Activated CD8-positive, alpha-beta T cell treated with anti-CD3 and anti-CD28 coated beads, Interleukin-2, amount 10 ng/mL, durations not matched to agents 7 days and 5 days (primary cell): ENCODE data around the gene HDDC2. TPM values are rescaled to one million over a fixed set of nuclear protein-coding genes. Genes with fewer than 3 reads are reported as not detected.

ENCODE experiments used
- ATAC-seq: fragments of 150-1000 bp; cut with Tn5 transposase; one replicate; pipeline ENCODE4 v1.10.0; 2021; ENCODE audit warnings: moderate library complexity
- CTCF ChIA-PET: fragments of 350-600 bp; sonication (Branson Sonifier 250); formaldehyde crosslinking; loops from one replicate; lab custom pipeline; 2021; ENCODE audit warnings: antibody characterized with exemption; lab: Charles Lee
- POLR2A ChIA-PET: fragments of 350-600 bp; sonication (Branson Sonifier 250); formaldehyde crosslinking; loops from one replicate; lab custom pipeline; 2021; ENCODE audit warnings: antibody characterized with exemption; lab: Charles Lee
- DNase-seq: peaks from one replicate; pipeline ENCODE4 v3.0.0-alpha.2; 2020
- H3K27ac Mint-ChIP-seq: one replicate; pipeline ENCODE4 v1.8.0; 2021; ENCODE audit warnings: mild to moderate bottlenecking, mixed read lengths
- H3K27me3 Mint-ChIP-seq: one replicate; pipeline ENCODE4 v1.8.0; 2021; ENCODE audit warnings: low read depth, mixed read lengths
- H3K36me3 Mint-ChIP-seq: one replicate; pipeline ENCODE4 v1.8.0; 2021; ENCODE audit warnings: low read depth, mixed read lengths
- H3K4me1 Mint-ChIP-seq: one replicate; pipeline ENCODE4 v1.8.0; 2021; ENCODE audit warnings: low read depth, mixed read lengths
- H3K4me3 Mint-ChIP-seq: one replicate; pipeline ENCODE4 v1.8.0; 2021; ENCODE audit warnings: mild to moderate bottlenecking, mixed read lengths
- H3K9me3 Mint-ChIP-seq: one replicate; pipeline ENCODE4 v1.8.0; 2022; ENCODE audit warnings: mixed read lengths; ENCODE audit not compliant: insufficient read depth
- total RNA-seq, 2 experiments: library from RNA; stranded (reverse); gene quantifications; one replicate each; pipeline ENCODE4 v1.2.3, GENCODE V29; 2021

HDDC2 gene
- total RNA-seq, 2 experiments from 2014 or later = 61.7 to 69.8 TPM

DNA sequence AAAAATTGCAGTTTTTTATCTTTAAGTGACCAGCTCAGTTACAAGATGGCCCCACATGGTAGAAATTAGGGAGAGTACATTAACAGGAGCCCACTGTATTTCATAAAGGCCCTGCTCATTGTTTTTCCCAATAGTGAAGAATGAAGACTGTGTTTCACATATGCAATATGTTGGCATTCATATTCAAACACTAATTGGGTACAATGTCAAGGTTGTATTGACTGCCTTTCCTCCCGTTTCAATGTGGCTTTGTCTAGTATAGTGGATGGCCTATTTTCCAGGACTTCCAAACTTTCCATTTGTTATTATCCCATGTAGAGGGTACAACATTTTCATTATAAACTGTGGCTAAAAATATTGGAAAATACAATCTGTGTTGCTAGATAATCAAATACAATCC lies 51.3 kb downstream of the HDDC2 start:
- POLR2A ChIA-PET = no interaction called here
- no peak for ATAC-seq
- H3K4me3 Mint-ChIP-seq = no peak overlapping the region
- H3K9me3 Mint-ChIP-seq = no peaks in the 10 kb centered on the region
- H3K27me3 Mint-ChIP-seq = peaks cover 8% of the 10 kb centered on the region
- CTCF ChIA-PET = no interaction called here
- H3K4me1 Mint-ChIP-seq = no peaks in the 10 kb centered on the region
- H3K27ac Mint-ChIP-seq = no peak overlapping the region
- no peak for DNase-seq
- no peaks in the 10 kb centered on the region for H3K36me3 Mint-ChIP-seq

DNA sequence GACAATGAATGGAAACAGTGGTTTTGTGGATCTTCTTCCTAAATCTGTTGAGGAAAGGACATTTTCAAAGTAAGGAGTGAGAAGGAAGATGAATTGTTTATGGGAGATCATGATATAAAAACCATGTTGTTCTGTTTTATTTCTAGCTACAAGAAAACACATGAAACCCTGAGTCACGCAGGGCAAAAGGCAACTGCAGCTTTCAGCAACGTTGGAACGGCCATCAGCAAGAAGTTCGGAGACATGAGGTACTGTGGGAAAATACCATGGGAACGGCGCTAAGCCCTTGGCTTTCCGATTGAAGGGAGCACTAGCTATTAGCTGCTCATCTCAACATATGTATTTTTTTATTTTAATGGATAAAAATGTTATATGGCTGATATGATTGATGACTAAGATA lies 53.6 kb downstream of the HDDC2 start:
- ChIA-PET POLR2A (interaction anchor here (0.6 kb wide), 1 partner anchor 53 kb away, joined by 3 read pairs; no protein-coding TSS in a partner anchor), CTCF (interaction anchor here (0.7 kb wide), 1 partner anchor 14 kb away, joined by 3 read pairs; no protein-coding TSS in a partner anchor)
- Mint-ChIP-seq H3K4me3 (no peak overlapping the region), H3K36me3 (no peaks in the 10 kb centered on the region), H3K4me1 (no peaks in the 10 kb centered on the region), H3K27ac (no peak overlapping the region), H3K27me3 (peaks cover 5% of the 10 kb centered on the region), H3K9me3 (peaks cover 2% of the 10 kb centered on the region)
- ATAC-seq (no peak), DNase-seq (no peak)

DNA sequence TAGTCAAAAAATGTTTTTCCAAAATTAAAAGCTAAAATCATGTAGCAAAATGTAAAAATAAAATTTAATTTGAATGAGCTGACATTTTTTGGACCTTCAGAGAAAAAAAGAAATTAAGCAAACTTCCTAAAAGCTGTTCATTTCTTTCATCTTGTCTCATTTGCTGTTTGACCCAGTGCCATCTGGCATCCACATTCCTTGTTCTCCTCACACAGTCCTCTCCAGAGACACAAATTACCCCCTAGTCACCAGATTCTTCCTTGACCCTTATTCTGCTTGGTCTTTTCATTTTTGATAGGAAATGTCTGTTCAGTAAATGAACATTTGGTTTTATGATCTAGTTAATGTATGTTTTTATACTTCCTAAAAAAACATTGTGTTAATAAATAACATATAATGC lies 55.2 kb downstream of the HDDC2 start:
- DNase-seq = no peak
- Mint-ChIP-seq H3K9me3 (peaks cover 3% of the 10 kb centered on the region), H3K4me3 (no peak overlapping the region), H3K4me1 (no peaks in the 10 kb centered on the region), H3K27me3 (peaks cover 12% of the 10 kb centered on the region), H3K36me3 (no peaks in the 10 kb centered on the region), H3K27ac (no peak overlapping the region)
- ChIA-PET CTCF (no interaction called here), POLR2A (interaction anchor here (1.4 kb wide), 1 partner anchor 22 kb away, joined by 3 read pairs; no protein-coding TSS in a partner anchor)
- ATAC-seq = no peak

DNA sequence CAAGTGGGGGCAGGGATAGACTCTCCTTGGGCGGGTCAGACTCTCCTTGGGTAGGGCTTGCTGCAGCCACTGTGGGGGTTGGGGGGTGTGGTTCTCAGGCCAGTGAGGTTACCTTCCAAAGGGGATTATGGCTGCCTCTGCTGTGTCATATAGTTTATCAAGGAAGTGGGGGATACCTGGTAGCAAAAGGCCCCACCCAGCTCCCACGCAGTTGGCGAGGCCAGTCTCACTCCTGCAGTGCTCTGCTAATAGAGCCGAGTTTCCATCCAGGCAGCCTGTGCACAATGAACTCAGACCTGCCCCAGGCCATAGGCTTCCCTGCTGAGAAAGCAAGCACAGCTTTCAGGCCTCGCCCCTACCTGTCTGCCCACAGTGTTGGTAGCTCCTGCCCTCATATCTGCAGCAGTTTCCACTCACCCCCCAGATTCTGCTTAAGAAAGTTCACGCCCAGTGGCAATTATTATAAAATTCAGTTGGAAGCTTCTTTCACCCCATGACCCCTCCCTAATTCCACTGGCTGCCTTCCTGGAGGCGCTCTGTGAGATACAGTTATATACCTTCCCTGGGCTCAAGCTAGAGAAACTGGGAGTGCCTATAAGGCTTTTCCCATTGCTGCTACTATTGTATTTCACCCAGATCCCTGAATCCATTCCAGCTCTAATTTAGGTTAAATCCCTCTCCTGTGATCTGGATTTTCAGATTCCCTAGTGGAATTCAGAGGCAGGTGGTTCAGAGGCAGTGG lies 56.1 kb downstream of the HDDC2 start:
- Mint-ChIP-seq H3K36me3 (no peaks in the 10 kb centered on the region), H3K27me3 (peaks cover 12% of the 10 kb centered on the region), H3K4me1 (no peaks in the 10 kb centered on the region), H3K4me3 (no peak overlapping the region), H3K9me3 (peaks cover 5% of the 10 kb centered on the region), H3K27ac (no peak overlapping the region)
- no peak for DNase-seq
- no peak for ATAC-seq
- ChIA-PET CTCF (no interaction called here), POLR2A (interaction anchor here (1.4 kb wide), 1 partner anchor 22 kb away, joined by 3 read pairs; no protein-coding TSS in a partner anchor)

DNA sequence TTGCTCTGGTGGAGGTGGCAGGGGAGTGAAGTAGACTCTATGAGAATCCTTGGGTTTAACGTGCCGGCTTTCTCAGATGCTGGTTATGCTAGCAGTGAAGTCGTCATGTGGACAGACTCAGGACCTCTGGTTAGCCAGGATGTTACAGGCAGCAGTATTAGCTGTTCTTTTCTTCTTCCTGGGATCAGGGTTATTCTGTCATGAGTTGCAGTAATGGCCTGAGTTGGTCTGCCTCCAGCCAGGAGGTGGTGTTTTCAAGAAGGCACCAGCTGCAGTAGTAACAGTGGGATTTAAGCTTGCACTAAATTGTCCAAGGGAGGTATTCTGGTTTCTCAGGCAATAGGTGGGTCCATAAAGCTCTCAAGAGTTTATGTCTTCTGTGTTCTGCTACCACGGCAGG lies 56.7 kb downstream of the HDDC2 start:
- DNase-seq (no peak), ATAC-seq (no peak)
- H3K36me3 Mint-ChIP-seq = no peaks in the 10 kb centered on the region
- H3K4me1 Mint-ChIP-seq = no peaks in the 10 kb centered on the region
- H3K27ac Mint-ChIP-seq = no peak overlapping the region
- CTCF ChIA-PET = no interaction called here
- no peak overlapping the region for H3K4me3 Mint-ChIP-seq
- peaks cover 12% of the 10 kb centered on the region for H3K27me3 Mint-ChIP-seq
- POLR2A ChIA-PET = interaction anchor here (1.4 kb wide), 1 partner anchor 23 kb away, joined by 3 read pairs; no protein-coding TSS in a partner anchor
- H3K9me3 Mint-ChIP-seq = peaks cover 6% of the 10 kb centered on the region

DNA sequence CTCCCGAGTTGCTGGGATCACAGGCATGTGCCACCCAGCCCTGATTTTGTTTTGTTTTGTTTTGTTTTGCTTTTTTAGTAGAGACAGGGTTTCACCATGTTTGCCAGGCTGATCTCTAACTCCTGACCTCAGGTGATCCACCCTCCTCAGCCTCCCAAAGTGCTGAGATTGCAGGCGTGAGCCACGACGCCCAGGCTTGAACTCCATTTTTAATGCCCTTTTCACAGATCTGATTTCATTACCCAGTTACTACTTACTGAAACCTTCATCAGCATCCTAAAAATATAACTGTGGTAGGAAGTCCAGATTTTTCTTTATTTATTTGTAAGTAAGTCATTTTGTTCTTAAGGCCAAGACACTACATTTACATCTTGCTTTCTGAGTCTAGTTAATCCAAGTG lies 64.0 kb downstream of the HDDC2 start:
- CTCF ChIA-PET = no interaction called here
- POLR2A ChIA-PET = no interaction called here
- Mint-ChIP-seq H3K36me3 (no peaks in the 10 kb centered on the region), H3K27me3 (peaks cover 8% of the 10 kb centered on the region), H3K9me3 (peaks cover 4% of the 10 kb centered on the region), H3K4me3 (no peak overlapping the region), H3K27ac (no peak overlapping the region), H3K4me1 (no peaks in the 10 kb centered on the region)
- DNase-seq (no peak), ATAC-seq (no peak)

DNA sequence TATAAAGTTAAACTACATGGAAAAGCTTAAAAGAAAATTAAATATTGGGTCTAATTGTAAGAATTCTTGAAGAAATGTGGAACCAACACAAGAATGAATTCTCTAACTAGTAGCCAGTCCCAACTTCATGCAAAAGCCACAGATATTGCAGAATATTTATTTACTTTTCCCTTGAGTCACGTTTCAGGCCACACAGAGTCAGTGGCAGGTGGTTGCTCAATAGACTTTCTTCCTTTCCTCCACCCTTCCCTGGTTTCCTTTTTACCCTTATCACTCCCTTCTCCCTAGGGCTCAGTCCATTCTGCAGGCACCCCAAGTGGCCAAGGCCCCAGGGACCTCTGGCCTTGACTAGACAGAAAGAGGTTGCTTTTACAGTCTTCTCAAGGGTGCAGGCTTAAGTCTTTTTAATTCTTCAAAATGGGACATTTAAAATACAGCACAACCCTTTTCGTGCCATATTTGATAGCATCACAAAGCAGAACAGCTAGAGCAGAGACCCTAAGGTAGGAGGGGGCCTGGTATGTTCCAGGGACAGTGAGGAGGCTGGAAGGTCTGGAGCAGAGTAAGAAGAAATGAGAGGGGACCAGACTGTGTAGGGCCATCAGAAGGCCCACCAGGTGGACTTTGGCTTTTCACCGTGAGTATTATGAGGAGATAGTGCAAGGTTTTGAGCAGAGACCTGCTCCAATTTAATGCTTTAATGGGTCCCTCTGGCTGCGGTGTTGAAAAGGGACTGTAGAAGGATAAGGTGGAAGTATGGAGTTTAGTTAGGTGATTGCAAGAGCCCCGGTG lies 65.0 kb downstream of the HDDC2 start:
- H3K27me3 Mint-ChIP-seq = peaks cover 4% of the 10 kb centered on the region
- ATAC-seq = no peak
- POLR2A ChIA-PET = no interaction called here

DNA sequence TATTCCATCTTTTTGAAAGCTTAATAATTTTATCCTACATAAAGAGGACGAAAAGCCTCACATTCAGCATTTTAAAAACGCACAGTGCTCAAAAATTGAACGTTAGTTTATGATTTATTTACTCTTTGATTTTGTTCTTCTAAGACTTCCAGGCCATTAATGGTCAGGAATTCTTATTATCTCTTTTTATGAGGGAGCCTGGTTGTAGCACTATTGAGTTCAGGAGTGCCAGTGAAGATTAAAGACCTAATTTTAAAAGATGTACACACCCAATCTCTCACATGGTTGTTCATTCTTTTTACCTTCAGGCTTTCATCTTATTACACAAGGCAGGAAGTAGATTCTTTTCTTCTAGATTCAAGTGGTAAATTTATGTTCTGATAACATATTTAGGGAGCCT lies 68.6 kb downstream of the HDDC2 start:
- CTCF ChIA-PET = no interaction called here
- Mint-ChIP-seq H3K36me3 (no peaks in the 10 kb centered on the region), H3K27ac (no peak overlapping the region), H3K27me3 (no peaks in the 10 kb centered on the region), H3K4me3 (no peak overlapping the region), H3K4me1 (no peaks in the 10 kb centered on the region), H3K9me3 (no peaks in the 10 kb centered on the region)
- no peak for DNase-seq
- POLR2A ChIA-PET = no interaction called here
- no peak for ATAC-seq

More for the DNA sequence above, 65.0 kb downstream of the HDDC2 start:
- DNase-seq = no peak
- CTCF ChIA-PET = interaction anchor here (1.3 kb wide), 1 partner anchor 83 kb away, joined by 3 read pairs; the partner anchor contains the start of gene TPD52L1
- Mint-ChIP-seq H3K9me3 (peaks cover 4% of the 10 kb centered on the region), H3K4me3 (no peak overlapping the region), H3K27ac (no peak overlapping the region), H3K4me1 (no peaks in the 10 kb centered on the region), H3K36me3 (no peaks in the 10 kb centered on the region)

DNA sequence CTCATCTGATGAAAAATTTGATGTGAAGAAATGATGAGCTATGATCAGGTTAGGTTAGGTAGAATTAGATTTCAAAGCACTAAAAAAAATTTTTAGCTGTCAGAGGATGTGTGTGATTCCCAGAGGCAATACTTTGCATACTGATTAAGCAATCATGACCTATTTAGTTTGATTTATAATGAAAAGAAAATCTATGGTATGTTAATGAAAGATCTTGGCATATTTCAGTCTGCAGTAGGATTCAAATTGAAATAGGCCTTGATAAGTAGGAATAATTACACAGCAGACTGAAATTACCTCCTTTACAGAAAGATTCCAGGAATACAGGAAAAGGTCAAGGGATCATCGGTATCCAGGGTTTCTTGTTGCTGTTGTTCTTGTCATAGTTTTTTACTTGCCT lies 69.3 kb downstream of the HDDC2 start:
- no peaks in the 10 kb centered on the region for H3K4me1 Mint-ChIP-seq
- ChIA-PET POLR2A (no interaction called here), CTCF (no interaction called here)
- DNase-seq (no peak), ATAC-seq (no peak)
- no peak overlapping the region for H3K27ac Mint-ChIP-seq
- no peaks in the 10 kb centered on the region for H3K36me3 Mint-ChIP-seq
- no peaks in the 10 kb centered on the region for H3K27me3 Mint-ChIP-seq
- H3K9me3 Mint-ChIP-seq = no peaks in the 10 kb centered on the region
- H3K4me3 Mint-ChIP-seq = no peak overlapping the region

DNA sequence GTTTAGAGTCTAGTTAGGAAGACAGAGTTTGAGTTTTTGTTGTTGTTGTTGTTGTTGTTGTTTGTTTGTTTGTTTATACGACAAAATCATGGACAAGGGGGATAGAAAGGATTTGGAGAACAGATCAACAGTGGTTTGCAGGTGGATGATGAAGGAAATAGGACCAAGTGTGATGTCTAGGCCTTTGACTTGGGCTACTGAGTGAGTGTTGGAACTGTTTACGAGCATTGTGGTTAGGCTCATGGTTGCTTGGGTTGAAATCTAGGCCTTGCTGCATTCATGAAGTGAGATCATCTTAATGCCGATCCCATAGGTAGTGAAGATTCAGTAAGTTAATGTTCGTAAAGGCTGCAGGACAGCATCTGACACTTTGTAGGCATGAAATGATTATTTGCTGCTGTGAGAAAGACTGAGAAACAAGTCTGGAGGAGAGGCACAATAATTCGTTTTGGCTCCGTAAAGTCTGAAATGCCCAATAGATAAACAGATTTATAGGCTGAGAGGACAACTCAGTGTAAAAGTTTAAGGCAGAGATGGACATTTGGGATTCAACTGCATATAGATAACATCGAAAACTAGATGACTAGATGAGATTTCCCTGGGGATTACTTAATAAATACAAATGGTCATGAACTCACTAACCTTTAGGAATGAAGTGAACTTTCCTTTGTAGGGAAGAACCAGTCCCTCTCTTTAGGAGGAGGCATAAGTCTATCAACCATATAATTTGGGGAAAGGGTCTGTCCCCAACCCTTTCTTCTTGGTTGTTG lies 70.0 kb downstream of the HDDC2 start:
- CTCF ChIA-PET = no interaction called here
- POLR2A ChIA-PET = no interaction called here
- Mint-ChIP-seq H3K27me3 (no peaks in the 10 kb centered on the region), H3K9me3 (no peaks in the 10 kb centered on the region), H3K4me1 (no peaks in the 10 kb centered on the region), H3K36me3 (no peaks in the 10 kb centered on the region), H3K27ac (no peak overlapping the region), H3K4me3 (no peak overlapping the region)
- no peak for ATAC-seq
- no peak for DNase-seq

DNA sequence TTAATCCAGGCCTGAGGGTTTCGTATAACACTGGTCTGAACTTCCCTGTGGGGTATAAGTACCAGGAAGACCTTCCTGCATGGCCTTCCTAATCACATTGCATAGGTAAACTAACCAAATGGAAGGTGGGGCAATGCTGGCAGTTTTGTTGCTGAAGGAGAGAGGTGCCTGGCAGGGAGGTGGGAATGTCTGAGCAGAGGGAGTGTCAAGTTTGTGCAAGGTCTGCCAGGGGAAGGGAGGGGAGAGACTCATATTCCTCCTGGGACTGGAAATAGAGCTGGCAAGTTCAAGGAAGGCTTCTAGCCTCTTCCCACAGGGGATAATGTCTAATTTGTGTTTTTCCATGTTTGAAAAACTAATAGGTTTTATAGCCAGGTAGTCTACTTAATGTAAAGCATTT lies 70.6 kb downstream of the HDDC2 start:
- Mint-ChIP-seq H3K9me3 (no peaks in the 10 kb centered on the region), H3K4me1 (no peaks in the 10 kb centered on the region), H3K27ac (no peak overlapping the region), H3K4me3 (no peak overlapping the region), H3K27me3 (no peaks in the 10 kb centered on the region), H3K36me3 (no peaks in the 10 kb centered on the region)
- POLR2A ChIA-PET = no interaction called here
- CTCF ChIA-PET = no interaction called here
- no peak for ATAC-seq
- DNase-seq = no peak
